ACC112 (cell line): ENCODE data around the gene CREB5.

ENCODE experiments used
- H2AFZ ChIP-seq: fragments of 200-600 bp; sonication (generic); one replicate; pipeline ENCODE4 v1.6.0; 2017; ENCODE audit warnings: antibody characterized with exemption, low read length; ENCODE audit not compliant: unreplicated experiment
- H3K27ac ChIP-seq: fragments of 200-600 bp; sonication (generic); 2 replicates; pipeline ENCODE4 v1.5.1; 2014; ENCODE audit warnings: low read depth, mild to moderate bottlenecking, antibody characterized with exemption, low read length, moderate library complexity
- H3K27me3 ChIP-seq: fragments of 200-600 bp; sonication (generic); 2 replicates; pipeline ENCODE4 v1.6.1; 2014; ENCODE audit warnings: mild to moderate bottlenecking, antibody characterized with exemption, low read length, moderate library complexity, mixed read lengths; ENCODE audit not compliant: insufficient read depth
- H3K36me3 ChIP-seq: fragments of 200-600 bp; sonication (generic); 2 replicates; pipeline ENCODE4 v1.6.1; 2016; ENCODE audit warnings: mild to moderate bottlenecking, antibody characterized with exemption, low read length, moderate library complexity, mixed read lengths; ENCODE audit not compliant: insufficient read depth
- H3K4me1 ChIP-seq: fragments of 200-600 bp; sonication (generic); one replicate; pipeline ENCODE4 v1.6.1; 2016; ENCODE audit warnings: low read length, mixed read lengths; ENCODE audit not compliant: insufficient read depth, unreplicated experiment, control insufficient read depth
- H3K4me3 ChIP-seq: fragments of 200-600 bp; sonication (generic); 2 replicates; pipeline ENCODE4 v1.5.1; 2014; ENCODE audit warnings: mild to moderate bottlenecking, low read depth, low read length
- H3K79me2 ChIP-seq: fragments of 200-600 bp; sonication (generic); one replicate; pipeline ENCODE4 v1.6.0; 2016; ENCODE audit warnings: low read length; ENCODE audit not compliant: control insufficient read depth, unreplicated experiment, insufficient read depth

The CREB5 gene

DNA sequence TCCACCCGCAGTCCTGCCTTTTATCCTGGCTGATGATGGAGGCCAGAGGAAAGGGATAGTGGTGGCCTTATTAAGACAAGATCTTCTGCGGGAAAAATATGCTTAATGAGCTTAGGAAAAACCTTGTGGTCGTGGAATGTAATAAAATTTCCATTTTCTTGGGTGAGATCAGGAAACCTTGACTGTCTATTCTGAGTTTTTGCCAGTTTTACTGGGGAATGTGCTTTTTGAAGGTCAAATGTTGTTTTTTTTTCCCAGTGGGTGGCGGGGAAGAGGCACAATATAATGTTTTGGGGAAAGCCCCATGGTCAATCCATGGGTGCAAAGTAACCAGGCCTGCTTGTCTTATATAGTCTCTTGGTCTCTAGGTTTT is 118.5 kb downstream of the CREB5 start:
- Histone ChIP-seq H3K79me2 (no peaks in the 10 kb centered on the region), H2AFZ (no peak overlapping the region), H3K4me3 (no peak overlapping the region), H3K27me3 (peaks cover 8% of the 10 kb centered on the region; the same call in 1 of the 2 replicates), H3K36me3 (no peaks in the 10 kb centered on the region), H3K4me1 (peaks cover 10% of the 10 kb centered on the region), H3K27ac (no peak overlapping the region)

DNA sequence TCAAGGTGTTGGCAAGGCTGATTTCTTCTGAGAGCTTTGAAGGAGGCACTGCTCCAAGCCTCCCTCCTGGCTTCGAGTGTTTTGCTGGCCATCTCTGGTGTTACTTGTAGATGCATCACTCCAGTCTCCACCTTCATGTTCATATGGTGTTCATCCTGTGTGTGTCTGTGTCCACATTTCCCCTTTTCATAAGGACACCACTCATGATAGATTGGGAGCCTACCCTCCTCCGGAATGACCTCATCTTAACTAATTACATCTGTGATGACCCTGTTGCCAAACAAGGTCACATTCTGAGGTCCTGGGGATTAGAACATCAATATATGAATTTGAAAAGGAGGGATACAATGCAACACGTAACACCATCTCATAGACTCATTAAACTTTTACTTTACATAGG is 119.0 kb downstream of the CREB5 start:
- Histone ChIP-seq H3K4me3 (no peak overlapping the region), H3K27ac (no peak overlapping the region), H3K36me3 (no peaks in the 10 kb centered on the region), H3K79me2 (no peaks in the 10 kb centered on the region), H3K27me3 (peaks cover 8% of the 10 kb centered on the region; the same call in 1 of the 2 replicates), H2AFZ (no peak overlapping the region), H3K4me1 (peaks cover 10% of the 10 kb centered on the region)

DNA sequence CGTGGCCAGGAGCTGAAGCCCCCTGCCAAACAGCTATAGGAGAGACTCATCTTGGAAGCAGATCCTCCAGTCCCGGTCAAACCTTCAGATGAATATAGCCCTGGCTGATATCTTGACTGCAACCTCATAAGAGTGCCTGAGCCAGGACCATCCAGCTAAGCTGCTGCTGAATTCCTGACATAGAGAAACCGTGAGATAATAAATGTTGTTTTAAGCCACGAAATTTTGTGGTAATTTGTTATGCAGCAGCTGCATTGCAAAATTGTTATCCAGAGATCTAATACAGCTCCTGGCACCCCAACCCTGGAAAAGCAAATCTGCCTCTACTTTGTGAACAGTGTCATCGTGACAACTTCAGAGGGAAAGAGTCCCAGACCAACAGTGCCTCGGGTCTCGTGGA is 119.9 kb downstream of the CREB5 start:
- no peak overlapping the region for H3K4me3 ChIP-seq
- H3K79me2 ChIP-seq = no peaks in the 10 kb centered on the region
- no peak overlapping the region for H2AFZ ChIP-seq
- H3K27ac ChIP-seq = no peak overlapping the region
- H3K4me1 ChIP-seq = peaks cover 10% of the 10 kb centered on the region
- H3K27me3 ChIP-seq = peaks cover 4% of the 10 kb centered on the region; the same call in 1 of the 2 replicates
- no peaks in the 10 kb centered on the region for H3K36me3 ChIP-seq

DNA sequence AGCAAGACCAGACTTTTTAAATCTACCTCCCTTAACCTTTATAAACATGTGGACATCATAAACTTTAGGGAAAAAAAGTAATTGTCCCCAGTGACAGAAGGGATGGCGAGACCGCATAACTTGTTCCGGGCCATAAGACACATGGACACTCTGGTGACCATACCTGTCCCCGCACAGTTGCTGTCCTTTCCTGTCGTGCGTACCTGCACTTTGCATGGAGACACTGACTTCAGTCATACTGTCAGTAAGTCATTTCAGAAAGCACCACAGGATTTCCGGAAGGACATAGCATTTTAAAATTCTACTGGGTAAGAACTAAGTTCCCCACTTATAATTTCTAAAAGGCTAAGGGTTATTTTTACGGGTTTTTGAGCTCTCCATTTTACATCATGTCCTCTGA is 120.9 kb downstream of the CREB5 start:
- H3K27ac ChIP-seq = peak overlapping the region; percentile 75; the same call in 1 of the 2 replicates

DNA sequence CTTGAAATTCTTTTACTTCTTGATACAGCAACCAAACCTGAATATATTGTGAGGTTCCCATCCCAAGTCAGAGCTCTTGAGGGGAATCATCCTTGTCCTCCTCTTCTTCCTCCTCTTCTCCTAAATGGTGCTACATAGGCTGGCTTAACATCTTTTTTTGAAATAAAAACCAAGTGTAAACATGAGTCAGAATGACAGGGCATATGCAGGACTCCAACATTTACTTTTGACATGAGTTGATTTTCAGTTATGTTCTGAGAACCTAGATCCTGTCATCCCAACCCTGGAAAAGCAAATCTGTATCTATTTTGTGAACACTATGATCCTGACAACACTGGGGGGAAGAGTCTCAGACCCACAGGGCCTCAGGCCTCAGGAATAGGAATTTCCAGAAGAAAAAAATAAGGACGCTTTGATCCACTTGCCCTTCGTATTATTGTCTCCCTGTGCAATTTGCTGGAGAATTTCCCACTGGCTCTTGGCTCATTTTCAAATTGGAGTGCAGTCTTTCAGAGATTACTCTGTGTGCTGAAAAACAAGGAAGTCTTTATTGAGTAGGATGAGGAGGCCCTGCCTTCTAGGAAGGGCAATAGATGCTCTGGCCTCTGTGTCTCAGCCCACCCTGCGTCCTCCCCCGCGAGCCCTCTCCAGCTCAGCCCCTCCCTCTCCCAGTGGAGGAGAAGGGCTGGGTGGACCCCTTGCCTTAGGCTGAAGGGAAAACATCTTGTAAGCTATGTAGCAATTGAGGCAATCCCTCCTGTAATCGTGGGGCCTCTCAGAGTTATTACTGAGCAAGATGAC is 121.6 kb downstream of the CREB5 start:
- no peaks in the 10 kb centered on the region for H3K27me3 ChIP-seq
- no peaks in the 10 kb centered on the region for H3K79me2 ChIP-seq
- H2AFZ ChIP-seq = peak overlapping the region; percentile 28
- peak overlapping the region; percentile 75 for H3K27ac ChIP-seq
- peaks cover 10% of the 10 kb centered on the region for H3K4me1 ChIP-seq
- H3K4me3 ChIP-seq = peak overlapping the region; percentile 26; the same call in 1 of the 2 replicates
- no peaks in the 10 kb centered on the region for H3K36me3 ChIP-seq

More for the DNA sequence above, 120.9 kb downstream of the CREB5 start:
- no peak overlapping the region for H2AFZ ChIP-seq
- no peaks in the 10 kb centered on the region for H3K79me2 ChIP-seq
- no peaks in the 10 kb centered on the region for H3K27me3 ChIP-seq
- H3K4me1 ChIP-seq = peaks cover 10% of the 10 kb centered on the region
- H3K4me3 ChIP-seq = no peak overlapping the region
- no peaks in the 10 kb centered on the region for H3K36me3 ChIP-seq

DNA sequence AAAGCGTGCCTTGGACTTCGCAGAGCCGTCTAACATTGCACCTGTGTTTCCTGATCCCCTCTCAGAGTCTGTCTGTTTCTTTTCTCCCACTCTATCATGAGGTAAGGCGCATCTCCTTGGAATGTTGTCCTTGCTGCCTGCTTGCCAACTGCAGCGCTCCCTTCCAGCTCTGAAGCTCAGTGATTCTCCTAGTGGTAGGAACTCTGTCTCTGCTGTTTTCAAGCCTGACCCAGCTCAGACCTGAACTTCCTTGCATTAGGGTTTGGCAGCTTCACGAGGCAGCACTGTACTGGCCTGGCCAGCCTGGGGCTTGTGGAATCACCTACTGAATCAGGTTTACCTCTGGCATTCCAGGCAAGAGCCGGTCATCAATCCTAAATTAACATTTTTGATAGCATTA is 123.9 kb downstream of the CREB5 start:
- Histone ChIP-seq H3K4me3 (no peak overlapping the region), H3K36me3 (no peaks in the 10 kb centered on the region), H2AFZ (no peak overlapping the region), H3K27me3 (no peaks in the 10 kb centered on the region), H3K4me1 (peaks cover 10% of the 10 kb centered on the region), H3K27ac (no peak overlapping the region), H3K79me2 (no peaks in the 10 kb centered on the region)

DNA sequence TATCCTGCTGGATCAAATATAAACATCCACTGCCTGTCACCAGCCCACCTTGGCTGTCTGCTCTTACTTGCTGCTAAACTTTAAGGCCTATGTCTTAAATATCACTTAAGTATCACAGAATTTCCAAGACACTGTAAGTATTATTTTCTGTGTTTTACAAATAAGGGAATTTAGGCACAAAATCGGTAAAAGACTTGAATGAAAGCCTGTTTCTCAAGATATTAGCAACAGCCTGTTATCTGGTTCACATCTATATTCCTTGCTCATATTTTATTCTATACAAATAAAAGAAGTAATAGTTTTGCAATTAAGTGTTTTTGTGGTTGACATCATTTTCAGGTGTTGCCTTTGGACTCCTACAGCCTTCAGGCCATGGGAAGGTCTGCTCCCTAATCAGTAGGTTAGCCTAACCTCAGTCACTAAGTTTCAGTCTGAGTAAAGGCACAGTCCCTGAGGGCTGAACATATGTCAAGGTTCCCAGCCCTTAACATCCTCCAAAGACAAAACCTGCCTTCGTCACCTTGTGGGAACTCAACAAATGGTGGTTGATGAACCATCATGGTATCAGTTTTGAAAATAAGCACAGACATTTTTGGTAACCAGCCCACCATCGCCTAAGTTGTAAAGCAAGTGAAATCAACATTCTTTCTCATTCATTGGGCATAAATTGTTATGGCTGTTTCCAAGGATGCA is 127.1 kb downstream of the CREB5 start:
- Histone ChIP-seq H2AFZ (no peak overlapping the region), H3K79me2 (no peaks in the 10 kb centered on the region), H3K27me3 (peaks cover 23% of the 10 kb centered on the region; the same call in 1 of the 2 replicates), H3K4me3 (no peak overlapping the region), H3K4me1 (peaks cover under 1% of the 10 kb centered on the region), H3K27ac (no peak overlapping the region), H3K36me3 (no peaks in the 10 kb centered on the region)

DNA sequence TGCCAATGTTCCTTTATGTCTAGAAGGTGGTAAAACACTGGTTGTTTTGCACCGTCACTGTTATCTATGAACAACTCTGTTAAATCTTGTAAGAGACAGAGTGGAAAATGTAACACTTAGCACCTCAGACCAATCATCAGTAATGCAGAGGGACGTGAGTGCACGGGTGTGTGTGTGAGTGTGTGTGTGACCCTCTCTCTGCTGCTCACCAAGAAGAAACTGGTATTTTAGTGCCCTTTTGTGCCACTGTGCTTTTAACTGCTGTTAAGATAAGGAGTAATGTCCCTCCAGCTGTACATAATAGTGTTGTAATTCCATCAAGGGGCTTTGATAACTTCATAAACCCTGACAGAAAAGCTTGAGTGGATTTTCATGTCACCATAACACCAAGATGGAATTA is 130.1 kb downstream of the CREB5 start:
- Histone ChIP-seq H3K27me3 (peaks cover 40% of the 10 kb centered on the region), H2AFZ (no peak overlapping the region), H3K4me3 (no peak overlapping the region), H3K79me2 (no peaks in the 10 kb centered on the region), H3K27ac (no peak overlapping the region), H3K4me1 (no peaks in the 10 kb centered on the region), H3K36me3 (no peaks in the 10 kb centered on the region)

DNA sequence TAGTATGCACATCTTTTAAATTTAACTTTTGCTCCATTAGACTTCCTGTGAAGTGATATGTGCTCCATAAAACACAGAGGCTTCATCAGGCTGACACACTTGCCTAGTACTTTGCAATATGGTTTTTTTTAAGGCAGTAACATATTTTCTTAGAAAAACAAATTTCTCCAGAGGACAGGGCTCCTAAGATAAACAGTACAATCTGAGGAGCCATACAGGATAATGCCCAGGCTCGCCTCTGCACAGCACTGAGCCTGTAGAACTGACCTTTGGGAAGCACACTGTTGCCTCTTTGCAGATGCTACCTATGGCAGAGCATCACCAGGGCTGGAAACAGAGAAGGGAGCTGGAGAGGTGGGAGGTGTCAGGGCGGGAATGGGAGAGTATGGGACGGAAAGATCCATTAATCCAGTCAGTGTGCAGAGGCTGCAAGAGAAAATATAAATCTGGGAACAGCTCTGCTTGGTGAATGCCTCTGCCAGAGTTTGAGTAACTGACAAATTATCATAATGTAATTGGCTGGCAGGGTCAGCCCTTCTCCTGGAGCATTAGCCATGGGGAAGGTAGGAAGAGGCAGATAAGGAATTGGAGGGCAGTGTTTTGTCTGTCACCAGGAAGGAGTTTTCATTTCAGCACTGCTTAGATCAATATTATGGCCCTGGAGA is 132.3 kb downstream of the CREB5 start:
- H3K27ac ChIP-seq = no peak overlapping the region
- no peaks in the 10 kb centered on the region for H3K79me2 ChIP-seq
- H2AFZ ChIP-seq = no peak overlapping the region
- no peak overlapping the region for H3K4me3 ChIP-seq
- H3K4me1 ChIP-seq = no peaks in the 10 kb centered on the region
- H3K36me3 ChIP-seq = no peaks in the 10 kb centered on the region
- peaks cover 61% of the 10 kb centered on the region for H3K27me3 ChIP-seq

DNA sequence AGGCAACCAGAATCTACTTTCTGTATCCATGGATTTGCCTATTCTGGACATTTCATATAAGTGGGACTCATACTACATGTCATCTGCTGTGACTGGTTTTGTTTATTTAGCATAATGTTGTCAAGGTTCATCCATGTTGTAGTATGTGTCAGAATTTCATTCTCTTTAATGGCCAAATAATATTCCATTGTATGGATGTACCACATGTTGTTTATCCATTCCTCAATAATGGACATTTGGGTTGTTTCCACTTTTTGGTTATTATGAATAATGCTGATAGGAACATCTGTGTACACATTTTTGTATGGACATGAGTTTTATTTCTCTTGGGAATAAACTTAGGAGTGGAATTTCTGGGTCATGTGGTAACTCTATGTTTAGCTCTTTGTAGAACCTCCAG is 133.7 kb downstream of the CREB5 start:
- H2AFZ ChIP-seq = no peak overlapping the region
- no peaks in the 10 kb centered on the region for H3K36me3 ChIP-seq
- no peak overlapping the region for H3K4me3 ChIP-seq
- H3K4me1 ChIP-seq = no peaks in the 10 kb centered on the region
- peaks cover 75% of the 10 kb centered on the region for H3K27me3 ChIP-seq
- H3K79me2 ChIP-seq = no peaks in the 10 kb centered on the region
- H3K27ac ChIP-seq = no peak overlapping the region
